K562 (cell line): ENCODE results near the gene NHSL2. TPM values are rescaled to one million over a fixed set of nuclear protein-coding genes. Genes with fewer than 3 reads are reported as not detected.

Experiments
- ATAC-seq: fragments of 200-7000 bp; cut with Tn5 transposase; 3 replicates; pipeline ENCODE4 v1.9.1; 2020; ENCODE audit warnings: moderate library complexity
- BruUV-seq: library from RNA; stranded (reverse); fragments of 400-500 nt; replicated peaks from 2 replicates; lab custom pipeline; 2021; lab: Mats Ljungman, UMichigan
- CTCF ChIA-PET: fragments of 300-600 bp; formaldehyde crosslinking; extraction: SDS; loops from one replicate; lab custom pipeline; 2021; ENCODE audit warnings: low intra/inter-chr PET ratio; lab: Yijun Ruan, JAX
- POLR2A ChIA-PET: fragments of 300-600, 350-650 bp; sonication (Branson Sonifier 250); formaldehyde crosslinking; extraction: SDS; loops from one replicate; lab custom pipeline; 2021; ENCODE audit warnings: antibody characterized with exemption, inconsistent platforms; lab: Yijun Ruan, JAX
- DNase-seq, 4 experiments: peaks; one replicate each; pipeline versions ENCODE4 v3.0.0 to v3.0.0-alpha.2; 2011 to 2018; ENCODE audit warnings: low spot score in 3 of 4, mixed read lengths in 3 of 4; ENCODE audit errors: extremely low read depth in 1 of 4
- FAIRE-seq: peaks from 2 replicates; lab custom pipeline; 2011; peaks lifted over from hg19 to GRCh38; lab: Jason Lieb, UNC
- H2AFZ ChIP-seq: 2 replicates; pipeline ENCODE4 v1.6.0; 2011; ENCODE audit warnings: low read depth, low read length, control low read depth, inconsistent platforms
- H3K27ac ChIP-seq: fragments of 200-600 bp; 3 replicates; pipeline ENCODE4 v1.8.0; 2011; ENCODE audit warnings: low read depth, mild to moderate bottlenecking, control low read depth, inconsistent platforms, low read length, moderate library complexity, mixed read lengths; ENCODE audit errors: extremely low read depth
- H3K27me3 ChIP-seq, 2 experiments: fragments of 300-600 bp in 1 of 2; 2 replicates in 1 of 2; 3 replicates in 1 of 2; pipeline versions ENCODE4 v1.6.0 to v1.8.0; 2011; ENCODE audit warnings: inconsistent platforms in 2 of 2, low read length in 2 of 2, mild to moderate bottlenecking in 1 of 2, mixed read lengths in 1 of 2, moderate library complexity in 1 of 2; ENCODE audit not compliant: control insufficient read depth in 2 of 2, insufficient read depth in 2 of 2
- H3K36me3 ChIP-seq: fragments of 300-600 bp; 3 replicates; pipeline ENCODE4 v1.8.0; 2011; ENCODE audit warnings: mild to moderate bottlenecking, low read length, inconsistent platforms; ENCODE audit not compliant: control insufficient read depth, insufficient read depth
- H3K4me1 ChIP-seq, 2 experiments: fragments of 200-600 bp in 1 of 2; replicated peaks in 1 of 2; 2 replicates in 1 of 2; 3 replicates in 1 of 2; pipeline versions ENCODE4 v1.5.1 to v1.8.0; 2011; ENCODE audit warnings: inconsistent platforms in 2 of 2, low read length in 2 of 2, mild to moderate bottlenecking in 1 of 2, mixed read lengths in 1 of 2, moderate library complexity in 1 of 2; ENCODE audit not compliant: control insufficient read depth in 2 of 2, insufficient read depth in 2 of 2
- H3K4me2 ChIP-seq: 2 replicates; pipeline ENCODE4 v1.6.1; 2011; ENCODE audit warnings: low read length, control low read depth, inconsistent platforms, mixed read lengths; ENCODE audit not compliant: insufficient read depth
- H3K4me3 ChIP-seq: fragments of 200-600 bp; sonication (generic), shearing (Covaris generic); 2 replicates; pipeline ENCODE4 v1.5.1; 2016; ENCODE audit warnings: control low read depth, inconsistent platforms
- H3K79me2 ChIP-seq: fragments of 200-600 bp; 3 replicates; pipeline ENCODE4 v1.8.0; 2011; ENCODE audit warnings: low read length, inconsistent platforms; ENCODE audit not compliant: control insufficient read depth, insufficient read depth
- H3K9ac ChIP-seq, 2 experiments: 2 replicates each; pipeline versions ENCODE4 v1.6.0 to v1.6.1; 2011; ENCODE audit warnings: low read depth in 2 of 2, low read length in 2 of 2, control low read depth in 1 of 2, inconsistent platforms in 1 of 2, mild to moderate bottlenecking in 1 of 2, mixed read lengths in 1 of 2; ENCODE audit not compliant: insufficient read depth in 1 of 2
- H3K9me1 ChIP-seq: one replicate; pipeline ENCODE4 v1.6.0; 2011; ENCODE audit warnings: inconsistent platforms, mild to moderate bottlenecking, low read length, moderate library complexity; ENCODE audit not compliant: control insufficient read depth, insufficient read depth
- H3K9me3 ChIP-seq: replicated peaks from 2 replicates; pipeline ENCODE4 v1.5.1; 2011; ENCODE audit warnings: low read depth, low read length, inconsistent platforms; ENCODE audit not compliant: control insufficient read depth, insufficient read depth
- H4K20me1 ChIP-seq: replicated peaks from 2 replicates; pipeline ENCODE4 v1.6.1; 2011; ENCODE audit warnings: low read length, inconsistent platforms, mixed read lengths; ENCODE audit not compliant: control insufficient read depth, insufficient read depth
- MED1 ChIP-seq: sonication (generic); formaldehyde crosslinking; IDR thresholded peaks from 2 replicates; pipeline ENCODE4 v1.8.1; 2023; ENCODE audit warnings: missing genetic modification reagents, borderline replicate concordance
- NUFIP1 ChIP-seq: fragments of 450-650 bp; IDR thresholded peaks from 2 replicates; pipeline ENCODE4 v1.6.1; 2018; ENCODE audit not compliant: partially characterized antibody
- PCBP2 ChIP-seq: fragments of 200-400 bp; formaldehyde crosslinking; IDR thresholded peaks from 2 replicates; pipeline ENCODE4 v1.6.1; 2018; ENCODE audit warnings: low read length, low read depth, mild to moderate bottlenecking, moderate library complexity; ENCODE audit not compliant: poor library complexity, severe bottlenecking
- POLR2G ChIP-seq: fragments of 200-400 bp; formaldehyde crosslinking; IDR thresholded peaks from 2 replicates; pipeline ENCODE4 v1.6.1; 2017; ENCODE audit warnings: low read depth, mild to moderate bottlenecking, antibody characterized with exemption, low read length, moderate library complexity
- RBFOX2 ChIP-seq: fragments of 200-400 bp; formaldehyde crosslinking; IDR thresholded peaks from 2 replicates; pipeline ENCODE4 v1.6.1; 2017; ENCODE audit warnings: low read depth, mild to moderate bottlenecking, low read length, moderate library complexity
- RBM14 ChIP-seq: fragments of 200-400 bp; formaldehyde crosslinking; IDR thresholded peaks from 2 replicates; pipeline ENCODE4 v1.6.1; 2018; ENCODE audit warnings: low read depth, mild to moderate bottlenecking, low read length, moderate library complexity, borderline replicate concordance; ENCODE audit not compliant: insufficient read depth
- SMAD1 ChIP-seq: fragments of 150-350 bp; IDR thresholded peaks from 2 replicates; pipeline ENCODE4 v1.6.1; 2014; ENCODE audit warnings: low read length, low read depth; ENCODE audit not compliant: partially characterized antibody
- SPI1 ChIP-seq: IDR thresholded peaks from 2 replicates; pipeline ENCODE4 v1.6.1; 2011; ENCODE audit warnings: low read depth, low read length, control low read depth, borderline replicate concordance
- ZEB2 ChIP-seq: fragments of 450-650 bp; IDR thresholded peaks from 2 replicates; pipeline ENCODE4 v1.6.1; 2016
- ZFP36 ChIP-seq: fragments of 150-350 bp; IDR thresholded peaks from 2 replicates; pipeline ENCODE4 v1.6.1; 2018; ENCODE audit warnings: low read length, low read depth; ENCODE audit not compliant: partially characterized antibody
- ZNF584 ChIP-seq: fragments of 200-800 bp; sonication (Bioruptor generic); IDR thresholded peaks from 2 replicates; pipeline ENCODE4 v1.6.1; 2016; ENCODE audit warnings: low read depth, mild to moderate bottlenecking, missing genetic modification characterization, missing compliant biosample characterization
- WGBS: fragments of 100-300 bp; shearing (Covaris generic); methylation state at CpG from one replicate; pipeline ENCODE4 v1.1.6; 2016; ENCODE audit warnings: low coverage, mixed read lengths; ENCODE audit not compliant: insufficient coverage; ENCODE audit errors: missing lambda C conversion rate; 5-methylcytosine and 5-hydroxymethylcytosine counted together
- in situ Hi-C: fragments of 300-500 bp; cut with MboI; formaldehyde crosslinking; loops from 4 replicates; pipeline ENCODE4 v1.15.0; 2018; ENCODE audit warnings: inconsistent platforms, mixed read lengths
- intact Hi-C: fragments of 100-400 bp; cut with micrococcal nuclease; formaldehyde crosslinking; loops from 2 replicates; pipeline ENCODE4 v1.14.2; 2022
- polyA plus RNA-seq, 8 experiments: library from polyadenylated mRNA; depleted of rRNA in 4 of 8; stranded (reverse) in 5 of 8; unstranded in 3 of 8; fragments of >200 nt; fragmentation: Nextera tagmentation in 2 of 8; fragmentation: Illumina TruSeq in 1 of 8; extraction: Ambion mirVana in 2 of 8; extraction: Trizol in 1 of 8; gene quantifications; 2 replicates each; pipeline versions ENCODE4 v1.2.1 to v1.2.3, GENCODE V29; 2011 to 2014; ENCODE audit warnings: inconsistent platforms in 1 of 8, missing spikeins in 1 of 8
- total RNA-seq, 7 experiments: library from RNA; depleted of rRNA in 6 of 7; stranded (reverse); fragments of >200 nt in 6 of 7; fragmentation: Illumina TruSeq in 2 of 7; extraction: Trizol in 2 of 7; gene quantifications; 2 replicates each; pipeline versions ENCODE4 v1.2.1 to v1.2.3, GENCODE V29; 2011 to 2021; ENCODE audit warnings: low replicate concordance in 1 of 7
- TF ChIP-seq, protein P1 (sequence below): fragments of 450-650 bp; formaldehyde crosslinking; IDR thresholded peaks from 2 replicates; pipeline ENCODE4 v1.4.0; 2022; ENCODE audit warnings: mild to moderate bottlenecking, moderate library complexity
- TF ChIP-seq, protein P2 (sequence below): sonication (generic); formaldehyde crosslinking; IDR thresholded peaks from 2 replicates; pipeline ENCODE4 v1.8.1; 2023; ENCODE audit warnings: mild to moderate bottlenecking, missing genetic modification reagents, moderate library complexity

NHSL2 gene
- total and polyA plus RNA-seq, 9 of the 15 experiments (the other 6 are each of a cell fraction or from before 2014, with no cell fraction given) = 0.02 TPM; not detected in 8

DNA sequence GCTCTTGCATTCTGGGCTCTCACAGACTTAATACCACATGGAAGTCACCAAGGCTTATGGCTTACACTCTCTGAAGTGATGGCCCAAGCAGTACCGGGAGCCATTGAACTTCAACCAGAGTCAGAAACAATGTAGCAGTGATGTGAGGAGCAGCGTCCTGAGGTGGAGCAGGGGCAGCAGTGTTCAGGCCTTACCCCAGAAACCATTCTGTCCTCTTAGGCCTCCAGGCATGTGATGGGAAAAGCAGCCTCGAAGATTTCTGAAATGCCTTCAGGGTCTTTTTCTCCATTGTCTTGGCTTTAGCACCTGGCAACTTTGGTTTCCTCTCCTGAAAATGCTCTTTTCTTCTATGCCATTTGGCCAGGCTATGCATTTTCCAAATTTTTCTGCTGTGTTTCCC, 248.1 kb downstream of the NHSL2 start:
- Histone ChIP-seq H3K9ac (no peak overlapping the region), H3K79me2 (no peaks in the 10 kb centered on the region), H3K36me3 (no peaks in the 10 kb centered on the region), H3K27ac (no peak overlapping the region), H3K4me3 (no peak overlapping the region), H3K27me3 (no peaks in the 10 kb centered on the region; a peak in 1 of 5 replicates), H3K9me1 (no peaks in the 10 kb centered on the region)
- DNase-seq = no peak
- 3% methylated on average over 3 of the region's 3 CpGs for WGBS
- no peak for ATAC-seq
- intact Hi-C loops (no loop called here), in situ Hi-C loops (no loop called here)
- POLR2A ChIA-PET = no interaction called here
- peak; percentile 59 for TF ChIP-seq ZFP36
- TF ChIP-seq ZNF584 (CRISPR knock-in tag) = no peak
- TF ChIP-seq, all 486 proteins: peak for 1
- no peak for FAIRE-seq
- Histone ChIP-seq H3K4me1 (no peaks in the 10 kb centered on the region), H4K20me1 (no peaks in the 10 kb centered on the region), H3K9me3 (no peaks in the 10 kb centered on the region; the same call in 1 of the 2 replicates), H3K4me2 (no peak overlapping the region), H2AFZ (no peak overlapping the region)
- CTCF ChIA-PET = no interaction called here
- BruUV-seq = no TSS peak

DNA sequence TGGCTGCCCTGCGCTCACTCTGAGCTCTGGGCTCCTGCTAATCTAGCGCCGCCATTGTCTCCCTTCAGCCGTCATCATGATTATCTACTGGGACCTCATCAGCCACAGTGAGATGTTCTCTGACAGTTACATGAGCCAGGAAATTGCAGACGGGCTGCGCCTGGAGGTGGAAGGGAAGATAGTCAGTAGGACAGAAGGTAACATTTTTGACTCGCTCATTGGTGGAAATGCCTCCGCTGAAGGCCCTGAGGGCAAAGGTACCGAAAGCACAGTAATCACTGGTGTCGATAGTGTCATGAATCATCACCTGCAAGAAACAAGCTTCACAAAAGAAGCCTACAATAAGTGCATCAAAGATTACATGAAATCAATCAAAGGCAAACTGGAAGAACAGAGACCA, 249.1 kb downstream of the NHSL2 start:
- 2% methylated on average over 10 of the region's 10 CpGs for WGBS
- H3K4me2 ChIP-seq = no peak overlapping the region
- TF ChIP-seq NUFIP1 (no peak), PCBP2 (no peak), ZEB2 (no peak), SMAD1 (no peak), SPI1 (no peak), POLR2G (no peak), RBFOX2 (no peak), MED1 (no peak), RBM14 (no peak)
- TF ChIP-seq, protein P1, sequence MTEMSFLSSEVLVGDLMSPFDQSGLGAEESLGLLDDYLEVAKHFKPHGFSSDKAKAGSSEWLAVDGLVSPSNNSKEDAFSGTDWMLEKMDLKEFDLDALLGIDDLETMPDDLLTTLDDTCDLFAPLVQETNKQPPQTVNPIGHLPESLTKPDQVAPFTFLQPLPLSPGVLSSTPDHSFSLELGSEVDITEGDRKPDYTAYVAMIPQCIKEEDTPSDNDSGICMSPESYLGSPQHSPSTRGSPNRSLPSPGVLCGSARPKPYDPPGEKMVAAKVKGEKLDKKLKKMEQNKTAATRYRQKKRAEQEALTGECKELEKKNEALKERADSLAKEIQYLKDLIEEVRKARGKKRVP (CRISPR knock-in tag) = no peak
- TF ChIP-seq, protein P2, sequence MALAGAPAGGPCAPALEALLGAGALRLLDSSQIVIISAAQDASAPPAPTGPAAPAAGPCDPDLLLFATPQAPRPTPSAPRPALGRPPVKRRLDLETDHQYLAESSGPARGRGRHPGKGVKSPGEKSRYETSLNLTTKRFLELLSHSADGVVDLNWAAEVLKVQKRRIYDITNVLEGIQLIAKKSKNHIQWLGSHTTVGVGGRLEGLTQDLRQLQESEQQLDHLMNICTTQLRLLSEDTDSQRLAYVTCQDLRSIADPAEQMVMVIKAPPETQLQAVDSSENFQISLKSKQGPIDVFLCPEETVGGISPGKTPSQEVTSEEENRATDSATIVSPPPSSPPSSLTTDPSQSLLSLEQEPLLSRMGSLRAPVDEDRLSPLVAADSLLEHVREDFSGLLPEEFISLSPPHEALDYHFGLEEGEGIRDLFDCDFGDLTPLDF = no peak

More for the DNA sequence above, 249.1 kb downstream of the NHSL2 start:
- no peaks in the 10 kb centered on the region; a peak in 1 of 5 replicates for H3K27me3 ChIP-seq
- no peaks in the 10 kb centered on the region for H3K79me2 ChIP-seq
- H4K20me1 ChIP-seq = no peaks in the 10 kb centered on the region
- no peak for ATAC-seq
- no peaks in the 10 kb centered on the region for H3K9me1 ChIP-seq
- H3K36me3 ChIP-seq = no peaks in the 10 kb centered on the region
- H2AFZ ChIP-seq = no peak overlapping the region
- no peak for FAIRE-seq
- in situ Hi-C loops (no loop called here), intact Hi-C loops (no loop called here)
- POLR2A ChIA-PET = no interaction called here
- no peak for DNase-seq
- no peaks in the 10 kb centered on the region; the same call in 1 of the 2 replicates for H3K9me3 ChIP-seq
- no TSS peak for BruUV-seq
- H3K4me1 ChIP-seq = no peaks in the 10 kb centered on the region
- no peak overlapping the region for H3K27ac ChIP-seq
- CTCF ChIA-PET = no interaction called here
- no peak overlapping the region for H3K4me3 ChIP-seq
- H3K9ac ChIP-seq = no peak overlapping the region
